TTC549 (cell line): Measurements from ENCODE around the gene TPSAB1.
"Not testable (repeated sequence)": the region's sequence is repeated elsewhere in the genome, so short reads cannot be mapped to it uniquely, and the experiment has no call there.

Experiments
- FAIRE-seq: peaks from 2 replicates; lab custom pipeline; 2012; peaks lifted over from hg19 to GRCh38; lab: Jason Lieb, UNC

Gene TPSAB1

GRCh38 chr16:1269418-1269817, 28.9 kb downstream of the TPSAB1 start:
- FAIRE-seq: not testable (repeated sequence)

- FAIRE-seq: no peak
Observed at GRCh38 chr16:1271380-1271723, 30.8 kb downstream of the TPSAB1 start.

- not testable (repeated sequence) for FAIRE-seq
Observed at GRCh38 chr16:1271724-1272413, 31.4 kb downstream of the TPSAB1 start.

- no peak for FAIRE-seq
Observed at GRCh38 chr16:1272453-1273198, 32.1 kb downstream of the TPSAB1 start.

GRCh38 chr16:1273816-1274215, 33.3 kb downstream of the TPSAB1 start:
- no peak for FAIRE-seq

GRCh38 chr16:1274767-1275166, 34.3 kb downstream of the TPSAB1 start:
- FAIRE-seq: no peak

- FAIRE-seq: no peak
Observed at GRCh38 chr16:1275791-1276579, 35.5 kb downstream of the TPSAB1 start.

GRCh38 chr16:1276580-1276878, 36.0 kb downstream of the TPSAB1 start:
- no peak for FAIRE-seq

- FAIRE-seq: no peak
Observed at GRCh38 chr16:1277151-1277598, 36.7 kb downstream of the TPSAB1 start.

- FAIRE-seq: no peak
Observed at GRCh38 chr16:1277617-1278282, 37.2 kb downstream of the TPSAB1 start.

GRCh38 chr16:1278477-1278876, 38.0 kb downstream of the TPSAB1 start:
- no peak for FAIRE-seq

GRCh38 chr16:1279081-1279944, 38.8 kb downstream of the TPSAB1 start:
- no peak for FAIRE-seq

- no peak for FAIRE-seq
Observed at GRCh38 chr16:1279945-1280589, 39.6 kb downstream of the TPSAB1 start.

GRCh38 chr16:1280783-1281182, 40.3 kb downstream of the TPSAB1 start:
- no peak for FAIRE-seq

- no peak for FAIRE-seq
Observed at GRCh38 chr16:1281517-1281916, 41.0 kb downstream of the TPSAB1 start.

- FAIRE-seq: no peak
Observed at GRCh38 chr16:1282324-1282973, 41.9 kb downstream of the TPSAB1 start.

GRCh38 chr16:1283296-1283695, 42.8 kb downstream of the TPSAB1 start:
- no peak for FAIRE-seq

GRCh38 chr16:1283996-1284616, 43.6 kb downstream of the TPSAB1 start:
- FAIRE-seq: no peak

GRCh38 chr16:1285669-1286512, 45.4 kb downstream of the TPSAB1 start:
- no peak for FAIRE-seq
